SIG-M5 treated with dmso at 0.1 percent for 504 hours (cell line): ENCODE results near the gene GPS2.

Experiments used
- DNase-seq: peaks from one replicate; lab custom pipeline; 2025; ENCODE audit not compliant: unreplicated experiment; lab: John Stamatoyannopoulos, UW

Gene GPS2

GRCh38 chr17:7314719-7315569 lies at the start of gene GPS2:
Gene GPS2 (minus strand): TSS chr17:7315360. CDS start chr17:7315052, 308 bp downstream.
- DNase-seq, result peak; percentile 71

- no peak for DNase-seq
Measured at GRCh38 chr17:7363311-7363710, 48.2 kb upstream of the GPS2 start.

- no peak for DNase-seq
Measured at GRCh38 chr17:7361906-7362305, 46.7 kb upstream of the GPS2 start.

- no peak for DNase-seq
Measured at GRCh38 chr17:7357381-7357780, 42.2 kb upstream of the GPS2 start.

GRCh38 chr17:7356756-7357155 lies 41.6 kb upstream of the GPS2 start:
- DNase-seq, result no peak

GRCh38 chr17:7356072-7356549 lies 41.0 kb upstream of the GPS2 start:
- DNase-seq, result peak; percentile 56

- no peak for DNase-seq
Measured at GRCh38 chr17:7355573-7355972, 40.4 kb upstream of the GPS2 start.

GRCh38 chr17:7355053-7355452 lies 39.9 kb upstream of the GPS2 start, which contains the start of gene TMEM95:
Gene TMEM95 (plus strand): TSS chr17:7355156. CDS start chr17:7355205, 49 bp downstream.
- DNase-seq, result no peak

- no peak for DNase-seq
Measured at GRCh38 chr17:7354262-7354843, 39.2 kb upstream of the GPS2 start.

- no peak for DNase-seq
Measured at GRCh38 chr17:7352910-7353635, 37.9 kb upstream of the GPS2 start.

- DNase-seq, result no peak
Measured at GRCh38 chr17:7352503-7352889, 37.3 kb upstream of the GPS2 start.

- DNase-seq, result peak; percentile 76
Measured at GRCh38 chr17:7351665-7352502, 36.7 kb upstream of the GPS2 start, which contains the start of gene KCTD11. Gene KCTD11 (plus strand): TSS chr17:7352162.

GRCh38 chr17:7348478-7349242 lies 33.5 kb upstream of the GPS2 start:
- DNase-seq, result no peak

GRCh38 chr17:7347630-7348477 lies 32.7 kb upstream of the GPS2 start:
- no peak for DNase-seq

GRCh38 chr17:7346761-7347614 lies 31.8 kb upstream of the GPS2 start:
- no peak for DNase-seq

- DNase-seq, result no peak
Measured at GRCh38 chr17:7343250-7343649, 28.1 kb upstream of the GPS2 start.

GRCh38 chr17:7341842-7342241 lies 26.7 kb upstream of the GPS2 start:
- no peak for DNase-seq

- peak; percentile 38 for DNase-seq
Measured at GRCh38 chr17:7340179-7340578, 25.0 kb upstream of the GPS2 start.
